DMS 273 (cell line): Measurements from ENCODE around the gene LRMDA.

Experiments
- DNase-seq: peaks from one replicate; lab custom pipeline; 2025; ENCODE audit not compliant: unreplicated experiment; lab: John Stamatoyannopoulos, UW

Gene LRMDA

DNA sequence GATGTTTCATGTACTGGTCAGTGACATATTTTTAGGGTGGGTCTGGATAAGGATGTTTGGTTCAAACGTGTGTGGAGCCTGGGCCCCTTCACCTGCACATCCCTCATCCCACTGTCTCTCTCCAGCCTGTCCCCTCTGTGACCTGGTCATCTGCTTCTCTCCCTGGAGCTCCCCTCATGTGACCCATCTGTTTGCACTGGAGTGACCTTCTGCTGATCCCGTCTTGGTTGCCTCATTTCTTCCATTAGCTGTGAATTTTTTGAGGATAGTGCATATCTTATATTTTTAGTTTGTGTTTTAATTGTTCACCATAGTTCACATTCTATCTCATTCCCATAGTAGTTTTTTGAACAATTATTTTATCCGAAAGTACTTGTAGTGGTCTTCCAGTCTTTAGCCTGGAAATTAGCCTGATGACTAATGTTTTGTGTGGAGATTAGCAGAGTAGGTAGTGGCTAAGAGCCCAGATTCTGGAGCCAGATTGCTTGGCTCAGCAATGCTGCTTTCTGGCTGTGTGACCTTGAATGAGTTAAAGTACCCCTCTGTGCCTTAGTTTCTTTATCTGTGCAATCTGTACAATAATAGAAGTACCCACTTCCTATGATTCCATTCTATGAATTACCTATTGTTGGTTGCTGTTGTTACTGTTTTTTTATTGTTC lies 224.5 kb downstream of the LRMDA start:
- DNase-seq = no peak

DNA sequence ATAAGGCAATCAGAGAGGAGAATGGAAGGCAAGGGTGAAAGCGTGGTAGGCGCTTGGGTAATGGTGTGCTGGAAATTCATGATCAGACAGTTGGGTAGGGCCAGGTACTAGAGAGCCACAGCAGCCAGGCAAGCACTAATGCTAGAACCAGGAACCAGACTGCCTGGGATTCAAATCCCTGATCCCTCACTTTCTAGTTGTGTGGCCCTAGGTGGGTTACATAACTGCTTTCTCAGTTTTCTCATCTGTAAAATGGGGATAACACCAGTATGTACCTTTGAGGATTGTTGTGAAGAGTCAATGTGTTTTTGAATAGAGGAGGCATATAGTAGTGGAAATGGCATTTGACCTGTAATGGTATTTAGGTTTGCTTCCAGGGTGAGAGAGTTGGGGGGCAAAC lies 225.9 kb downstream of the LRMDA start:
- no peak for DNase-seq

GRCh38 chr10:75658036-75658435 lies 226.6 kb downstream of the LRMDA start:
- no peak for DNase-seq

- no peak for DNase-seq
Observed at GRCh38 chr10:75658496-75658895, 227.1 kb downstream of the LRMDA start.

DNA sequence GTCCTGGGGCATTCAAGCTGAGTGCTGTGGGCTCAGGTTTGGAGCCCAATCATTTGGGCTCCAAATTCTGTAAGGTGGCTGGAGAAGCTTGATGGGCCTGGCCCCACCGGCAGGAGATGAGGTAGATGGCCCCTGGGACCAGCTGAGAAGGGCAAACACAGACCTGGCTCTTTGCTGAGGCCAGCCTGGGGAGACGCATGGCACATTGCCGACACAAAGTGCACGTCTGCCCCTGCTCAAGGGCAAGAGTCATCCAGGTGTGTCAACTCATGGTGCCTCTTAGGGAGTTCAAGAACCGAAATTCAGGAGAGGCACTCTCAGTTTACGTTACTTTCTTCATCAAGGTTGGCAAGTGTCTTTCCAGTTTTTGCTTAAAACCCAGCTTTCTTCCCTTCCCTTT lies 227.5 kb downstream of the LRMDA start:
- no peak for DNase-seq

- DNase-seq = peak; percentile 44
Observed at GRCh38 chr10:75660823-75661222, 229.4 kb downstream of the LRMDA start.

DNA sequence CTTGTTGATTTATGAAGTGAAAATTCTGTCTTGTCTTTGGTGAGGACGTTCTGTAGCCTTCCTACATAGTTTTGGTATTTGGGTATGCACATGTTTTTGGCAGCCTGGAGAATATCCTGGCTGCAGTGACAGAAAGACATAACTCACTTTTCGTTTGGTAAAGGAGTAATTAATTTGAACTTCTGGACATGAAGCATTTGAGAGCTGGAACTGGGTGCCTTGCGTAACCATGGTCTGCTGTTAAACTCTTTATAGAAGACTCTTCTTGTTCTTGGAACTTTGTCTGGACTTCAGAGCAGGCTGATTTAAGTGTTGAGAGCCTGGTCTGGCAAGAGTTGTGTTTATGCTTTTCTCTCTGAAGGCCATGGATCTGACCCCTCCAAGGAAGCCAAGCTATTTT lies 231.3 kb downstream of the LRMDA start:
- DNase-seq = no peak

GRCh38 chr10:75663947-75664664 lies 232.7 kb downstream of the LRMDA start:
- no peak for DNase-seq

- DNase-seq = no peak
Observed at GRCh38 chr10:75664968-75665367, 233.5 kb downstream of the LRMDA start.

GRCh38 chr10:75665707-75666106 lies 234.3 kb downstream of the LRMDA start:
- no peak for DNase-seq

- DNase-seq = no peak
Observed at GRCh38 chr10:75672111-75672671, 240.8 kb downstream of the LRMDA start.

- no peak for DNase-seq
Observed at GRCh38 chr10:75672842-75673241, 241.4 kb downstream of the LRMDA start.

DNA sequence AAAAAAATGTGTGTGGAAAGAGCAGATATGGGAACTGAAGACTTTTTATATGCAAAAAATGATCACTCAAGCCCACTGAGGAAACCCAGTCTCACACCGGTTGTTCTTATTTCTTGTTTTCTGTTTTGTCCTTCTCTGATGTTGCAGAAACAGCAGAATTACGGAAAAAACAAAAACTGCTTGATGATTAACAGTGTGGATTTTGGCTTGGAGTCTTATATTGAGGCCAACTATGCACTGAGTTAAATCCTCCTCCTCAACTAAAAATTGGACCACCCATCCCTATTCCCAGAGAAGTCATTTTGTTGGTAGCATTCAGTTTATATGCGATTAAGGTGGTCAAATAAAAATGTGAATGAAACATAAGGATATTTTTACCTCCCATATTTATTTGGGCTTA lies 246.1 kb downstream of the LRMDA start:
- no peak for DNase-seq

DNA sequence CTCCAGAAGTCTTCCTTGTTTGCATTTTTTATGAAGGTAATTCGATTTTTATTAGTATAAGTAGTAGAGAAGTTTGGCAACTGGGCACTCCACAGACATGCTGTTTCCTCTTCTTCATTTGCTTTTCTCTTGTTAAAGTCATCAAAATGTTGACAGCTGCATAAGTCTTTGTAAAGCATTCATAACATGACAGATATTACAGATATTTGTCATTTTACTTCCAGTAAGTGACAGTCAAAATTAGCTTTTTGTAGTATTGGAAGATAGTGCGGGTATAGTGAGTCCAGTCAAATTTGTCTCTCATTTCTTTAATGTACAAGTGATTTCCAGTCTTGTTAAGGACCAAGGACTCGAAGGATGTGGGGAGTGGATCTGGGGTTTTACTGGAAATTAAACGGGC lies 247.1 kb downstream of the LRMDA start:
- no peak for DNase-seq

- no peak for DNase-seq
Observed at GRCh38 chr10:75679536-75679935, 248.1 kb downstream of the LRMDA start.

DNA sequence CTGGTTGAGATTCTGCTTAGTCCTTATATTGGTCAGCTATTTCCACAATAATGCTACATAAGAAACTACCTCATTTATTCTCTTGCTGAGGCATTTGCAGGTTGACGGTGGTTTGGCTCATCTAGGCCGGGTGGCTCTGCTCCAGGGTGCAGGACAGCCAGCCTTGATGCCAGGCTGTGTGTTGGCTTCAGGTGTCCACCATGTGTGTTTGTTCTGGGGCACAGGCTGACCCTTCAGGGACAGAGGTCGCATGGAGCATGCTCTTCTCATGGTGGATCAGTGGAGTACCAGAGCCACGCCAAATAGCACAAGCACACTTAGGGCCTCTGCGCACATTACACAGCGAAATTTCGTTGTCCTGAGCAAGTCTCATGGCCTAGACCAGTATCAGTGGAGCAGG lies 249.9 kb downstream of the LRMDA start:
- DNase-seq = no peak

- no peak for DNase-seq
Observed at GRCh38 chr10:75682649-75683557, 251.5 kb downstream of the LRMDA start.

GRCh38 chr10:75685187-75685586 lies 253.8 kb downstream of the LRMDA start:
- no peak for DNase-seq

- no peak for DNase-seq
Observed at GRCh38 chr10:75688506-75689300, 257.3 kb downstream of the LRMDA start.

DNA sequence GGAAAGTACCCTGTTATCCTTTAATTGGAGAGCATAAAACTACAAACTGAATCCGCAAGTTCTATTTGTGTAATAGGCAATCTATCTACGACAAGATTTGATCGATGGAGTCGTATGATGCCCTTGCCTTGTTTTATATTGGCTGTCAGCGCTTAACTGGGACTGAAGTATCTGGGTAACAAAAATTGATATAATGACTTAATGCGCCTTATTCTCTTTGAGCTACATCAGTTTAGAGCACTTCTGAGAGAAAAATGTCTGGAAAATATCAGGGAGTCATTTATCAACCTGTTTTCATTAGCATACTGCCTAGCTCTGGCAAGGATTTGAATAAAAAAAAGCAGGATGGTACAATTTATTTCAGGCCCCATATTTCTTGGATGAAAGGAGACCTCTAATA lies 262.1 kb downstream of the LRMDA start:
- no peak for DNase-seq

DNA sequence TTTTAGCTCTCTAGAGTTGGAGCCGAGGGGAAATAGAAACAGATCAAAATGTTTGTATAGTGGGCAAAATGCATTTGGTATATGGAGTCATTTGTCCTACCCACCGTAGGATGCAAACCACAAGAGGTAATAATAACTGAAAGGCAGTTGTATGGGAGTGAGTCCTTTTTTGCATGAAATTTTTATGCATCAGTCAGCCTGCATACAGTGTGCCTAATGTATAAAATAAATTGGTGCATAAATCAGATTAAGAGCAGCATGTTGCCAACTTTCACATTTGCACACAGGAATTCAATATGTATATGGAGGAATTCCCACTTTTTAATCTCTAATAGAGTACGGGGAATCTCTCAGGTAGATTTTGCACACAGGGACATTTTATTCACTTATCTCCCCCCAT lies 262.8 kb downstream of the LRMDA start:
- DNase-seq = no peak
